HG03442 (cell line): ENCODE data around the gene MYLK2.

Source experiments
- ATAC-seq: cut with Tn5 transposase; IDR thresholded peaks from one replicate; pipeline ENCODE4 v1.9.1; 2021; ENCODE audit warnings: mild to moderate bottlenecking, moderate library complexity; ENCODE audit not compliant: unreplicated experiment

Gene MYLK2

DNA sequence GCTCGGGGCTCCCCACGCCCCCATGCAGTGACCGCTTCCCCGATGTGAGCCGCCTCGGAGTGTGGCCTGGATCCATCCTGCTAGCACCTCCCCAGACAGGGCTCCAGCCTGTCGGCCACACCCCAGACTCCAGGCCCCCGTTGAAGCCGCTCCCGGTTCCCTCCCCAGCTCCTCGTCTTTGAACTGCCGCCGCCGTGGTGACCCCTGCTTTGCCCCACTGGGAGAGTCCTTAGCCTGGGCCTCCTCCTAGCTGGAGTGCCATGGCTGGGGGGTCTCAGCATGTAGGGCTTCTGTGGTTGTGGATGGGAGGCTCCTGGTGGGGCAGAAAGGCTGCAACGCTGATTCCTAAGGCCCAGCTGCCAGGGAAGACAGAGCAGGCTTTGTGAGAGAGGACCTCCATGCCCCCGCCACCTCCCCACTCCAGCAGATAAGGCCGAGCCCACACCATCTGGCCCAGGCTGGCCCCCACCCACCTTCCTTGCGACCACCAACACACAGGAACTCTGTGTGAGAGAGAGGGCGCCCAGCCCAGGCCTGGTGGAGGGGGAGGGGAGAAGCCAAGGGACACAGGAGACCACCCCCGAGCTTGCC lies 14.9 kb downstream of the MYLK2 start:
- no peak for ATAC-seq

DNA sequence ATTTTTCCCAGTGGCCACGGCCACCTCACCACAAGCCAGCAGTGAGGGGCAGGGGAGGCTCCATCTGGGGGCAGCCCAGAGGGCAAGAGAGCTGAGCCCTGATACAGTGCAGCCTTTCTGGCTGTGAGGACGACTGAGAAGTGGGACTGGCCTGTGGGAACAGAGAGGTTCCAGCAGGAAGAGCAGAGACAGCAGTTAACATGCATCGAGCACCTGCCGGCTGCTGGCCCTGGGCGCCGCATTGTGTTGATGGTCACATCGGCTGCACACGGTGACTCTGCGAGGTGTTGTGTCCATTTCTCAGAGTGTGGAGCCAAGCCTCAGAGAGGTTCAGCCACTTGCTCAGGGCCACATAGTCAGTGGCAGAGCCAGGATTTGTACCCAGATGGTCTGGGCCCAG lies 16.4 kb downstream of the MYLK2 start:
- no peak for ATAC-seq

DNA sequence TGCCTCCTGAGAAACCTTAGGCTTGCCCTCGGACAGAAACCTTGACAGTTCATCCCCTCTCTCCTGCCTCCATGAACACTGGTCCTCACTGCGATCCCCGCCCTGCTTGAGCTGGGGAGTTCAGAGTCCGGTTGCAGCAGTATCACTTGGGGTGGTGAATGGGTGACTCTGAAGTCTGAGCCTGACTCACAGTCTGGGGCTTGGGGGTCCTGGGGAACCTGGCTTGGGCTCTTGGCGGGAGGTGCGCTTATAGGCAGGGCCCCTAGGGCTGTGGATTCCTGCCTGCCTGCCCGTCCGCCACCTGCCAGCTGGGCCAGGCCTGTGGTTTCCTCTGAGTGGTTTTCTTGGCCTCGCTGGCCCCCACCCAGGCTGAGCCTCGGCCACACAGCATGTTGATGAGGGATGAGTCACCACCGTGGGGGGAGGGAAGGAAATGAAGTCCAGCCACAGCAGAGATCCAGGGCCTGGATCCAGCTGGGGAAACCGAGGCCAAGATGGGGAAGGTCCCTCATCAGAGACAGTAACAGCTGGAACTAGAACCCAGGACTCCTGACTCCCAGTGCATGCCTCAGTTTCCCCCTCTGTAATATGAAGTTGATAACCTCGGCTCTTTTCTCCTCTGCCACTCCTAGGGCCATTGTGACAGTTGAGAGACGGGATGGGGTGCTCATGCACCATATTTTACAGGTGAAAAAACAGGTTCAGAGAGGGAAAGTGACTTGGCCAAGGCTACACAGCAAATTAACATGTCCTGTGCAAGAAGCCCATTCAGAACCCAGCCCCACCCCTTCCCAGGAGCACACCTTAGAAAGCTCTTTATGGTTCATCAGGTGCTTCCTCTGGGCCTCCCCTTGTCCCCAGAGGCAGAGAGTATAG lies 17.1 kb downstream of the MYLK2 start:
- ATAC-seq: peak; percentile 68

DNA sequence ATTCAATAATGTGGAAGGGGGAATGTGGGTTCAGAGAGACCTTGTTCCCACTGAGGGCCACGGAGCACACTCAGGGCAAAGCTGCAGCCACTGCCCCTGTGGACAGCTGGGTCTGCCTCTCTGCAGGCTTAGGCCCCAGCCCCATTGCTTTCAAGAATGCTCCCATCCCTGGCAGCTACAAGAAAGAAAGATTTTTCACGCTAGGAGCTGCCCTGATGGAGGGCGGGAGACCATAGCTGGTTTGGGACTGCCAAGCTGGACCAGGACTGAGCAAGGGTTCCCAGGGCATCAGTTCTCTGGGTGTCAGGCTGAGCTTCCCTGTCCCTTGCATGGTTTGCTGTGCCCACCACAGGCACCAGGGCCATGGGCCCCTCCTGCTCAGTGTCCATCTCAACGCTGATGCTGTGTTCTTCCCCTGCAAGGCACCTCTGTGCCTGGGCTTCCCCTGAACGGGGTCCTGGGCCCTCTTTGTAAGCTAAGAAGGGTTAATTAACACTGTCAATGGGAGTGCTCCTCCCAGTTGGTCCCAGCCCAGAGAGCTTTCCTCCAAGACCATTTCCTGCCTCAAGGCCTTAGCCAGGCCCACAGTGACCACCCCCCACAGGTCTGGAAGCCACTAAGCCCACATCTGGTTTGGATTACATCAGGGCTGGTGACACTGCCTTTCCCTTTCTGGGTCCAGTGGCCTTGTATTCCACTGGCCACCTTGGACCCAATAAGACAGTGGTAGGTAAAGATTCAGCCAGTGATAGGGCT lies 17.9 kb downstream of the MYLK2 start:
- ATAC-seq: no peak

DNA sequence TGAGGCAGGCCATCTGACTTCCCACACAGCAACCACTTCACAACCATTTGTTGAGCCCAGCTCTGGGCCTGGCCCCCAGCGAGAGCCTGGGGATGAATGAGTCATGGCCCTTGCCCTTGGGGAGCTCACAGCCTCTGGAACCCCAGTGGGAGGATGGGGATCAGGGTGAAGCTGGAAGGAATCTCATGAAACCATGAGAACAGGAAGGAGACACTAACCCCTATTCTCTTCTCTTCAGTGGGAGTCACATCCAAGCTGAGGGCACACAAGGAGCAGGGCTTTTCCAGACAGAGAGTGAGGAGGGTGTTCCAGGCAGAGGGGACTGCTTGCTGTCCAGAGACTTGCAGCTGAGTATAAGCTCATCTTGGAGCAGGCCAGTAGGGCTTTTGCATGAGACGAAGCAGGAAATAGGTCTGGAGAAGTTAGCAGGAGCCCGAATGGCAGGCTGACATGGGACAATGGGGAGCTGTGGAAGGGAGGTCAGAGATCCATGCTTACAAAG lies 18.8 kb downstream of the MYLK2 start:
- ATAC-seq: no peak

DNA sequence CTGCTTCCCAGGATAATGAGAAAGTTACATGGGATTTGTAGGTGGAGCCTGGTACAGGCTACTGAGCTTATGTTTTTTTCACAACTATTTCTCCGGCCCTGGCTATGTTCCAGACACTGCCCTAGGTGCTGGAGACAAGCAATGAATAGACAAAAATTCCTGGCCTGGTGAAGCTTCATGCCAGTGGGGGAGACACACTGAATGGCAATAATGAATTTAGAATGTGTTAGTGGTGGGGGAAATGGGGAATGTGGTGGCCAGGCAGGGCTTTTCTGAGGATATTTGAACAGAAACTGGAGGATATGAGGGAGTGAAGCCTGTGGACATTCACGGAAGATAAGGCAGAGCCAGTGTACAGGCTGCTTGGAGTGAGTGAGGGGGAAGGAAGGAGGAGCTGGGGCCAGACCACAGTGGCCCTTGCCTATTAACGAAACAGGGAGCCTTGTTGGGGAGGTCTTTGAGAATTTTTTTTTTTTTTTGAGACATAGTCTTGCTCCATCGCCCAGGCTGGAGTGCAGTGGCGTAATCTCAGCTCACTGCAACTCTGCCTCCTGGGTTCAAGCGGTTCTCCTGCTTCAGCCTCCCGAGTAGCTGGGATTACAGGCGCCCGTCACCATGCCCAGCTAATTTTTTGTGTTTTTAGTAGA lies 19.6 kb downstream of the MYLK2 start:
- no peak for ATAC-seq

DNA sequence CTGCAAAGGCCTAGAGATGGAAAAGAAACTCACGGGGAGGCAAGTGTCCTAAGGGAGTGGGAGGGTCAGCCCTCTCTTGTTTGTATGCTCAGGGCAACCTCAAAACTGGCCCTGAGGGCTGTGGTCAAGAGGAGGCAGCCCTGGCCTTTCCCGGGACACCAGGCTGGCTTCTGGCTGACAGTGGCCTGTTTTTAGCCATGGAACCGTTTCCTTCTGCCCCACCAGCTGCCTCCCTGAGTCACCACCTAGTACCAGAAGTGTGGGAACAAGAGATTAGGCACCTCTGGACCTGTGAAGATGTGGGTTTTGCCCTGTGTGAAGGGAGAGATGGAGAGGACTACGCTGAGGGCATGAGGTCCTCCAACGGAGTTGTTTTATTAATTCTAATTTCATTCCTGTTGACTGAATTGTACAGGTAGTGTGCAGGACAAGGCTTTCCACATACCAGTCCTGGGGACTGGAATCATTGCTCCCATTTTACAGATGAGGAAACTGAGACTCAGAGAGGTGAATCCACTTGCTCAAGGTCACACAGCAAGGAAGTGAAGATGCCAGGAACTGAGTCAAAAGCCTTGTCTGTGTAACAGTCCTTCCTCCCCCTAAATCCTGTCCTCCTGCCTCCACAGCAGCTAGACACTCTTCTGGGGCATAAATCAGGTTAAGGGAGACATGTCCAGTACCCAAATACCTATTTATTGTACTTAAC lies 20.8 kb downstream of the MYLK2 start:
- ATAC-seq: no peak

DNA sequence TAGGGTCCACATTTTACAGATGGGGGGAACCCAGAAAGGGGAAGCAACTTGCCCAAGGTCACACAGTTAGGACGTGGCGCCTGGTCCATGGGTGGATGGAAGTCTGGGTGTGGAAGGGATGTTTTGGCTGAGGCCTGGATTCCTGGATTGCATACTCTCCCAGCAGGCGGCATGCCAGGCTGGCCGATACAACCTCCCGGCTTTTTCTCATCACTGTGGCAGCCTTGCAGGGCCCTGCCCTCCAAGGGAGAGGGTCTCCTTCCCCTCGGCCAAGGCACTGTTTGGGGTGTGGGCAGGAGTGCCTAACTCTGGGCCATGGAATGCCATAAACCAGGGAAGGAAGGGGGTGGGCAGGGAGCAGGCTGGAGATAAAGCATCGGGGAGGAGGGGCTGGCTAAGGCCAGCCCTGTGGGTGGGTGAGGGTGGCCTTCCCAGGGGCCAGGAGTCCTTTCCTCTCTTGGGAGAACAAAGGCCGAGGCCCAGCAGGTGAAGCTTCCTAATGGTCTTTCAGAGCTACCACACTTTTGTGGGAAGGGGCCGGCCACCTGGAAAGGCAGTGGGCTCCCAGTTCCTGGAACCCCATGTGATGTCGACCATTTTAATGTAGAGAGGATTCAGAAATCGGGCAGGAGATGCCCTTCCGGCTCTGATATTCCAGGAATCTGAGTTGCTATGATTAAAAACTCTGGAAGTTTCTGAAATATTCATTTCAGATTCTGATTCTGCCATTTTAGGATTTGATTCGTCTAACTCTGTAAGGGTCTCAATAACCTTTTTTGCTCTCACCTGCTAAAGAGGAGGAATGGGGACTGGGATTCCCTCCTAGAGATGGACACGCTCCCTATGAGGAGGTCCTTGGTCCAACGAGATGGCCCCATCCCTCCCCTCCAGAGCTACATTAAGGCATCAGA lies 22.0 kb downstream of the MYLK2 start:
- ATAC-seq: no peak

DNA sequence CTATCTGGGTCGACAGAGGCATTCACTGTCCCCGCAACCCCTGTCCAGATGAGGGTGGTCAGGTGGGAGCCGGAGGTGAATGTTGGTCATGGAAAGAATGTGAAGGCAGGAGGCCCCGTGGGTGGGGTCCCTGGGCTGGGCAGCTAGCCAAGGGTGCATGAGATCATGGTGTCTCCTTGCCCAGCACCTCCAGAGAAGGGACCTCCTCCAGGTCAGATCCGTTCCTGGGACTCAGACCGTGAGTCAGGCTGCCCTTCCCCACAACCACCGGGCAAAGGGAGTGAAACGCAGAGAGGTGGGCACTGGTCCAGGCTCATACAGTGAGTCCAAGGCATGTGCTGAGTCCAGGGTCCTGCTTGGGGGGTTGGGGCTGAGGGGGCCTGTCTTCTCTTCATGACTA lies 22.8 kb downstream of the MYLK2 start:
- ATAC-seq: no peak

DNA sequence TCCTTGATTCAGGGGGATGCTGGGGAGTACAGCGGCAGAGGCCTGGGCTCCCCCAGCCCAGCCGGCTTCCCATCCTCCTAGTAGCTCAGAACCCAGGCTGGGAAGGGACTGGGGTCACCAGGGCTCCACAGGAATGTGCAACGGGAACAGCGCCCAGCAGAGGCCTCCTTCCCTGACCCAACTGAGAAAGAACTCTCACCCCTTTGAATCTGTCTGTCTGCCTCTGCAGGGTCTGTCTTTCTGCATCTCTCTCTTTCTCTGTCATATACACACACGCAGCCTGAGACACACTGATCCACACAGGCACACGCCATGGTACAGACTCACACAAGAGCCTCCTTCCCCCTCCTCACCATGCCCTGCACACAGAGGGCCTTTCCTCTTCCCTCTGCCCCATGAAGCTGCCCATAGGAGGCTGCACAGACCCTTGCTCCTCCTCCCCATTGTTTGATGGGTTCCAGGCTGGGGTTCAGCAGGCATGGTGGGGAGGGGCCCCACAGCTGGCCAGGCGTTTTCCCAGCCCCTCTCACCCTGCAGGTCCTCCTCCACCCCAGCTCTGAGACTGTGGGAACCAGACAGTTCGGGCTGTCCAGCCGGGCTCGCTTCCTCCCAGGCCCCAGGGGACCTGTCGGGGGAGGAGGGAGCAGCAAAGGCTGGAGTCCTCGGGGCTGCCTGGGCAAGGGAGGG lies 23.5 kb downstream of the MYLK2 start:
- no peak for ATAC-seq

DNA sequence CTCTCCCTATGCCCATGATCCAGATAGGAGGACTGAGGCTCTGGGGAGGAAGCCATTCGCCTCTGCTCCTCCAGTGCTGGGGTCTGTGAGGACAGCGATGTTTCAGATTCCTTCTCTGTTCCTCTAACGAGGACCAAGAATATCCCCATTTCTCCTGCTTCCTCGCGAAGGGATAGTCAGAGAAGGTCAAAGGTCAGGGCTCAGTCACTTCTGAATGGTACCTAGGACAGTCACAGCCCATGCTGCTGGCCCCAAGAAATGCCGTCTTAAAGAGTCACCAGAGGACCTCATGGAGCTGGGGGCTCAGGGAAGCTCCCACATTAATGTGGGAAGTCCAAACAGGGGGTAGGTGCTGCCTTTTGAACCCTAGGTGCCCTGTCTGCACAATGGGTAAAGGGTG lies 24.1 kb downstream of the MYLK2 start:
- no peak for ATAC-seq

DNA sequence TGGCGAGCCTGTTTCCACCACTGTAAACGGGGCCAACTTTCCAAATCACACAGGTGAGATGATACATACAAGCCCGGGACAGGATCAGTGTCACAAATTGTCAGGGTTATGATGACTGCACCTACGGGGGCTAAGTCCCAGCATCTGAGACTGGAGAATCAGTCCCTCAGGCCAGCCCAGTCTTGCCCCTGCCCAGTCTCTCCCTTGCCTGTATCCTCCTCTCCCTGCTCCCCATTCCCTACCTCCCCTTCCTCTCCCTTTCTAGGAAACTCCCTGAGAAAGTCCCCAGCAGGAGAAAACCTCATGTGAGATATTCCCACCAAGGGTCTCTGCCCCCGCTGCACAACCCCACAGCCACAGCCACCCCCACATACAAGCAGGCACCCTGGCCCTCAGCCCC lies 24.7 kb downstream of the MYLK2 start:
- no peak for ATAC-seq

DNA sequence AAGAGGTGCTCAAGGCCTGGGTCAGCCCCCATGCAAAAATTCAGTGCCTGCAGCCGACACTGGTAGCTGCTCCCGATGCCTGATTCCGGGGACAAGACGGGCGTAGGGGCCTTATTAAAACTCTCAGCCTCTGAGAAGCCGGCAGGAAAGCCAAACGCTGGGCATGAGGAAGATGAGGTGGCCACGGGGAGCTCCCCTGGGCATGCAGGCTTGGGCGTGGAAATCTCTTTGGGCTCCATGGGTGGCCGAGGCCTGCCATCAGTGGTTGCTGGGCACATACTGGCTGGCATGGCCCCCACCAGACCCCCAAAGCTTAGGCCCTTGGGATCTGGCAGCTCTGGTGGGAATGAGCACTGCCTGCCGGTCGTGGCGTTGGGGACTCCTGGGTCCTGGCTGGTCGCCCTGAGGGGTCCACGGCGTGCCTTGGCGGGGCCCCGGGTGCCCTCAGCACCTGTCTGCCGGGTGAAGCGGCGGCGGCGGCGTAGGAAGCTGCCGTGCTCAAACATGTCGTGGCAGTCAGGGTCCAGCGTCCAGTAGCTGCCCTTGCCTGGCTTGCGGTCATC lies 25.7 kb downstream of the MYLK2 start:
- ATAC-seq: no peak

DNA sequence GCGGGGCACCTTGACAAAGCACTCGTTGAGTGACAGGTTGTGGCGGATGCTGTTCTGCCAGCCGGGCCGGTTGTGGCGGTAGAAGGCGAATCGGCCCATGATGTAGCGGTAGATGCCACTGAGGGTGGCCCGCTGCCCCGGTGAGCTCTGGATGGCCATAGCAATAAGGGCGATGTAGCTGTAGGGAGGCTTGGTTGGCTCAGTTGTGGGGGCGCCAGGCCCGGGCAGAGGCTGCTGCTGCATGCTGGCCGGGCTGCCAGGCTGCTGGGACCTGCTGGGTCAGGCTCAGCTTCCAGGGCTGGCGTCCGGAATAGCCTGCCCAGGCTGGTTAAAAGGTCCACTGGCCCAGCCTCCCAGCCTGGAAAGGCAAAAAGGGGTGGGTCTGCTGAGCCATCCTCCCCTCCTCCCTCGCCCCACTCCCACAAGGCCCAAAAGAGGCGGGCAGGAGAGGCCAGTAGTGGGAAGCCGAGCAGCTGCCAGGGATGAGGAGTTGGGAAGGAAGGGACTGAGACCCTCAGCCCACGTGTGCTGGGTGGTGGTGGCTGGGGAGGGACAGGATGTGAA lies 26.2 kb downstream of the MYLK2 start, which contains the start of gene FOXS1:
FOXS1 (minus strand) TSS at position 305 of the 564 bp plus-strand sequence; CDS start at position 243, 62 bp downstream.
- ATAC-seq: no peak

DNA sequence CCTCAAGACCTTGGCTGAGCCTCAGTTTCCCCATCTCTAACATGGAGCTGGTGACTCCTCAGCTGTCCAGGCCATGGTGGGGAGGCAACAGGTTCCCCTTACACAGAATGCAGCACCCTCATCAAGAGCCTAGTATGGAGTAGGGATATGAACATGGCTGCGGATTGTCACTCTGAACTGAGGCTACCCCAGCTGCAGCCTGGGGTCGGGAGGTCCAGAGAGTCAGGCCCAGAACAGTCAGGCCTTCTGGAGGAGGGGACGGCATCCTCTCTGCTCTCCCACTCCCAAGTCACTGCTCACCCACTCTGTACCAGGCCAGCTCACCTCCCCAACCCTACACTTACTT lies 27.6 kb downstream of the MYLK2 start:
- ATAC-seq: no peak

DNA sequence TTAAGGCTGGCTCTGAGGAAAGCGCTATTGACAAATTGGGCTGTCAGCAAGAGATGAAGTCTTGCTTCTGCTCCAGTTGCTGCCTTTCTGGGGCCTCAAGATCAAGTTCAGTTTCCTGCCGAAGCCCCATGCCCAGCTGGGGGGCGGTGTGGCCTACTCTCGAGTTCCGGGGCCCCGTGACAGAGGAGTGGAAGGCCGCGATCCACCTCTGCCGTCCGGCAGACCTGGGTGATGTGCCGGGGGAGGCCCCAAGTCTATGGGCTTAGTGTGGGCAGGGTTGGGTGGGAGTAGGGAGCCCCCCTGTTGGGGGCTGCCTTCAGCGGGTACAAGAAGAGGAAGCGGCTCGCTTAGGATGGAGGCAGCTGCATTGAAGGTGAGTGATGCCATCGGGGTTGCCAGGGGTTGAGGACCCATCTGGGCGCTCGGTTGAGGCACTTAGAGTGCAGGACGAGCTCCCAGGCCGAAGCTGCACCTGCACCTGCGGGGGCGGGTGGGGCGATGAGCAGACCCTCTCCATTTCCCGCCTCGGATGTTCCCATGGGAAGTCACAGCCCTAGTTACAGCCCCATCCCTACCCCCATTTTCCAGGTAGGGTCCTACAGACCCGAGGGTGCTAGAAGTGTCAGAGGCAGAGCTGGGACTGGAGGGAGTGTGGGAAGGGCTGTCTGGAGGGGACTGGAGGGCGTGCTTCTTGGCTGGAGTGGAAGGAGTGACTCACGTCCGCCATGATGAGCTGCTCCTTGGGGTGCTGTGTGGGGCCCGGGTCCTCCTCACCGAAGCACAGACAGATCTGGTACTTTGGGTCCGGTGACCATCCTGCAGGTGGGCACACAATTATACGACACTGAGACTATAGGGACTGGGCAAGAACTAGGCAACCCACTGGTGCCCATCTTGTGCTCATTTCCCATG lies 29.2 kb downstream of the MYLK2 start:
- ATAC-seq: no peak

DNA sequence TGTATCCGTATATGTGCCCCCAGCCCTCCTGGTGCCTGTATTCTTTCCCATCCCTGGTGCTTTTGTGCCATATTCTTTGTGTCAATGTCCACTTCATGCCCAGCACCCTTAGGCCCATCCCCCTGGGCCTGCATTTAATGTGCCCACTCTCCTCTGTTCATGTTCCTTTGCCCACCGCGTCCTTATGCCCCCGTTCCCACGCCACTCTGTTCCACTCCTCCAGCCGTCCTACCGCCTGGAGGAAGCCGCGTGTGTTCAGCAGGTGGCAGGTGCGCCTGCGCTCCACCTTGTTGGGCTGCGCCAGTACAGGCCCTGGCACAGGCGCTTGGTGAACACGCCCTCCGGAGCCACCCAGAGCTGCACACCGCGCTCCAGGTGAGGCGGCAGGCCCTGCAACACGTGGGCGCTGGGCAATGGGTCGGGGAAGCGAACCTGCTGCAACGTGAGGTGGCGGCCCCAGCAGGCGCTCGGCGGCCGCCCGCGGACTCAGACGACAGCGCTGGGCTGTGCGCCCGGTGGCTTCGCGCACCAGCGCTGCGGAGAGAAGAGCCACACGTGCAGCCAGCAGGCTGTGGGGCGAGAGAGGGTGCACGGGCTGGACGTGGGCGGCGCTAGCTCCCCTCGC lies 30.3 kb downstream of the MYLK2 start:
- ATAC-seq: no peak
